GM12878 (cell line): Measurements from ENCODE around the gene POMT1. TPM values are rescaled to one million over a fixed set of nuclear protein-coding genes. Genes with fewer than 3 reads are reported as not detected.

Experiments
- ATAC-seq: fragments of 200-7000 bp; cut with Tn5 transposase; 3 replicates; pipeline ENCODE4 v1.9.1; 2020; ENCODE audit warnings: mild to moderate bottlenecking, moderate library complexity
- BruUV-seq: library from RNA; stranded (reverse); fragments of 400-500 nt; replicated peaks from 2 replicates; lab custom pipeline; 2021; lab: Mats Ljungman, UMichigan
- CTCF ChIA-PET: fragments of 300-600 bp; sonication (Branson Sonifier 250); formaldehyde crosslinking; extraction: SDS; loops from one replicate; lab custom pipeline; 2021; ENCODE audit warnings: inconsistent platforms; lab: Yijun Ruan, JAX
- POLR2A ChIA-PET: fragments of 350-600 bp; formaldehyde crosslinking; extraction: SDS; loops from one replicate; lab custom pipeline; 2021; ENCODE audit warnings: inconsistent platforms; lab: Charles Lee
- RAD21 ChIA-PET: fragments of 300-600 bp; sonication (Branson Sonifier 250); formaldehyde crosslinking; loops from one replicate; lab custom pipeline; 2023; ENCODE audit warnings: antibody characterized with exemption; ENCODE audit not compliant: unreplicated experiment; lab: Charles Lee
- SMC1A ChIA-PET: fragments of 300-600 bp; sonication (Branson Sonifier 250); formaldehyde crosslinking; loops from one replicate; lab custom pipeline; 2023; ENCODE audit not compliant: unreplicated experiment, uncharacterized antibody; lab: Charles Lee
- DNase-seq: peaks from one replicate; pipeline ENCODE4 v3.0.0-alpha.2; 2011; ENCODE audit warnings: low read depth, low spot score
- FAIRE-seq: peaks from 3 replicates; lab custom pipeline; 2011; peaks lifted over from hg19 to GRCh38; lab: Jason Lieb, UNC
- H2AFZ ChIP-seq: 2 replicates; pipeline ENCODE4 v1.6.0; 2011; ENCODE audit warnings: low read depth, low read length, control low read depth; ENCODE audit not compliant: control insufficient read depth
- H3K27ac ChIP-seq: 2 replicates; pipeline ENCODE4 v1.5.1; 2011; ENCODE audit warnings: control low read depth; ENCODE audit not compliant: control insufficient read depth, insufficient read depth
- H3K27me3 ChIP-seq, 2 experiments: replicated peaks in 1 of 2; 2 replicates each; pipeline versions ENCODE4 v1.6.0 to v1.6.1; 2011; ENCODE audit warnings: low read length in 1 of 2; ENCODE audit not compliant: control insufficient read depth in 2 of 2, insufficient read depth in 2 of 2
- H3K36me3 ChIP-seq, 2 experiments: 2 replicates each; pipeline ENCODE4 v1.5.1; 2011; ENCODE audit warnings: low read length in 1 of 2; ENCODE audit not compliant: control insufficient read depth in 2 of 2, insufficient read depth in 2 of 2
- H3K4me1 ChIP-seq: 2 replicates; pipeline ENCODE4 v1.6.1; 2011; ENCODE audit warnings: mild to moderate bottlenecking, low read length, moderate library complexity, mixed read lengths; ENCODE audit not compliant: control insufficient read depth, insufficient read depth
- H3K4me2 ChIP-seq: 2 replicates; pipeline ENCODE4 v1.6.0; 2011; ENCODE audit warnings: control low read depth; ENCODE audit not compliant: control insufficient read depth, insufficient read depth
- H3K4me3 ChIP-seq: fragments of 200-600 bp; sonication (generic); 2 replicates; pipeline ENCODE4 v1.5.1; 2016
- H3K79me2 ChIP-seq: 2 replicates; pipeline ENCODE4 v1.6.0; 2011; ENCODE audit warnings: low read length; ENCODE audit not compliant: control insufficient read depth, insufficient read depth
- H3K9ac ChIP-seq: 2 replicates; pipeline ENCODE4 v1.8.0; 2011; ENCODE audit warnings: low read length, control low read depth, mixed read lengths; ENCODE audit not compliant: control insufficient read depth, insufficient read depth
- H3K9me3 ChIP-seq: replicated peaks from 3 replicates; pipeline ENCODE4 v1.5.1; 2011; ENCODE audit warnings: mild to moderate bottlenecking, low read length; ENCODE audit not compliant: control insufficient read depth, insufficient read depth
- H4K20me1 ChIP-seq: 2 replicates; pipeline ENCODE4 v1.6.0; 2011; ENCODE audit not compliant: control insufficient read depth, insufficient read depth
- BACH1 ChIP-seq: fragments of 450-650 bp; IDR thresholded peaks from 2 replicates; pipeline ENCODE4 v1.6.1; 2017; ENCODE audit warnings: mild to moderate bottlenecking, borderline replicate concordance
- ETV6 ChIP-seq, 2 experiments: fragments of 450-650 bp in 1 of 2; IDR thresholded peaks in 1 of 2; conservative IDR thresholded peaks in 1 of 2; 2 replicates each; pipeline ENCODE4 v1.6.1; 2014; ENCODE audit warnings: antibody characterized with exemption in 1 of 2, borderline replicate concordance in 1 of 2, low read depth in 1 of 2, mild to moderate bottlenecking in 1 of 2, moderate library complexity in 1 of 2
- FOS ChIP-seq: IDR thresholded peaks from 3 replicates; pipeline ENCODE4 v1.6.1; 2011; ENCODE audit warnings: borderline replicate concordance; ENCODE audit not compliant: insufficient read length; ENCODE audit errors: extremely low read depth
- FOXM1 ChIP-seq: IDR thresholded peaks from 2 replicates; pipeline ENCODE4 v1.6.1; 2012; ENCODE audit warnings: low read depth, mild to moderate bottlenecking, inconsistent platforms, low read length, moderate library complexity
- MAX ChIP-seq: IDR thresholded peaks from 2 replicates; pipeline ENCODE4 v1.6.1; 2012; ENCODE audit warnings: low read depth, low read length, improper control_type of control experiment
- MYB ChIP-seq: fragments of 150-350 bp; IDR thresholded peaks from 2 replicates; pipeline ENCODE4 v1.6.1; 2014; ENCODE audit warnings: mild to moderate bottlenecking, low read depth, low read length, borderline replicate concordance
- NRF1 ChIP-seq: conservative IDR thresholded peaks from 2 replicates; pipeline ENCODE4 v1.6.1; 2011; ENCODE audit warnings: mild to moderate bottlenecking, low read depth, low read length, improper control_type of control experiment
- PAX8 ChIP-seq: fragments of 450-650 bp; IDR thresholded peaks from 2 replicates; pipeline ENCODE4 v1.6.1; 2017; ENCODE audit warnings: mild to moderate bottlenecking, moderate library complexity
- POLR2A ChIP-seq: IDR thresholded peaks from 2 replicates; pipeline ENCODE4 v1.6.1; 2011; ENCODE audit warnings: low read depth, mild to moderate bottlenecking, low read length
- POLR2AphosphoS5 ChIP-seq: IDR thresholded peaks from 2 replicates; pipeline ENCODE4 v1.6.1; 2011; ENCODE audit warnings: mild to moderate bottlenecking, low read length, inconsistent platforms
- SPI1 ChIP-seq: IDR thresholded peaks from 2 replicates; pipeline ENCODE4 v1.6.1; 2011; ENCODE audit warnings: low read depth, mild to moderate bottlenecking, low read length, moderate library complexity, borderline replicate concordance; ENCODE audit not compliant: insufficient read depth
- STAT3 ChIP-seq: IDR thresholded peaks from 2 replicates; pipeline ENCODE4 v1.6.1; 2011; ENCODE audit warnings: low read depth, low read length, improper control_type of control experiment
- WGBS: methylation state at CpG from one replicate; pipeline ENCODE4 v1.1.6; 2016; ENCODE audit warnings: low lambda C conversion rate; ENCODE audit not compliant: insufficient replicate concordance, insufficient coverage; ENCODE audit errors: missing lambda C conversion rate; 5-methylcytosine and 5-hydroxymethylcytosine counted together
- in situ Hi-C: fragments of 300-500 bp; cut with MboI; formaldehyde crosslinking; loops from 9 replicates; pipeline ENCODE4 v1.14.3; 2018; ENCODE audit warnings: mixed read lengths
- intact Hi-C: fragments of 100-400 bp; cut with micrococcal nuclease; formaldehyde crosslinking; loops from one replicate; pipeline ENCODE4 v1.14.2; 2022; ENCODE audit not compliant: unreplicated experiment
- polyA plus RNA-seq, 11 experiments: library from polyadenylated mRNA; depleted of rRNA in 4 of 11; unstranded in 6 of 11; stranded (reverse) in 5 of 11; fragments of >200 nt; fragmentation: Nextera tagmentation in 4 of 11; fragmentation: Illumina TruSeq in 1 of 11; extraction: Ambion mirVana in 4 of 11; extraction: Trizol in 1 of 11; gene quantifications; 1 replicate in 1 of 11; 2 replicates in 10 of 11; pipeline versions ENCODE4 v1.2.1 to v1.2.3, GENCODE V29; 2011 to 2016; ENCODE audit warnings: inconsistent platforms in 2 of 11, missing spikeins in 2 of 11, low read depth in 1 of 11
- total RNA-seq, 4 experiments: library from RNA; depleted of rRNA in 3 of 4; stranded (reverse); fragments of >200 nt in 3 of 4; fragmentation: Illumina TruSeq in 1 of 4; extraction: Trizol in 1 of 4; gene quantifications; 2 replicates each; pipeline versions ENCODE4 v1.2.1 to v1.2.3, GENCODE V29; 2013 to 2021
- TF ChIP-seq, protein P1 (sequence below): IDR thresholded peaks from 2 replicates; pipeline ENCODE4 v1.6.1; 2011; ENCODE audit warnings: mild to moderate bottlenecking, low read depth, low read length, moderate library complexity; ENCODE audit not compliant: insufficient replicate concordance

The POMT1 gene
- total and polyA plus RNA-seq, 10 of the 15 experiments (the other 5 are each of a cell fraction or from before 2014, with no cell fraction given) = 1.2 to 19.2 (median 12.6) TPM

DNA sequence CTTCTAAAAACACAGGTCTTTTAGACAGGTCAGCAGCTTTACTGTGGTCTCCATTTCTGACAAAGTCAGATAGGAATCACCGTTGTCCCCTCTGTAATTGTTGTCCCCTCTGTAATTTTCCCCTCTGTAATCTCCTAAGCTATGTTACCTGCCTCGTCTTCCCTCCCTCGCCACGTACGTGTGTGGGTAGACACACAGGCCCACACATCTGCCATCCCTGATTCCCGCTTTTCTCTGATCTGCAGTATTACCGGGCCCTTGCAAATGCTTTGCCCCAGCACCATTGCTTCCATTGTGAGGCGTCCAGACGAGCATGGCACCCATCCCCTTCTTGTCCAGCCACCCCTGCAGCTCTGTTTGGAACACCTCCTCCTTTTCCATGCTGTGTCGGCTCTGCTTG lies 45.0 kb upstream of the POMT1 start (continued):
- TF ChIP-seq, protein P1, sequence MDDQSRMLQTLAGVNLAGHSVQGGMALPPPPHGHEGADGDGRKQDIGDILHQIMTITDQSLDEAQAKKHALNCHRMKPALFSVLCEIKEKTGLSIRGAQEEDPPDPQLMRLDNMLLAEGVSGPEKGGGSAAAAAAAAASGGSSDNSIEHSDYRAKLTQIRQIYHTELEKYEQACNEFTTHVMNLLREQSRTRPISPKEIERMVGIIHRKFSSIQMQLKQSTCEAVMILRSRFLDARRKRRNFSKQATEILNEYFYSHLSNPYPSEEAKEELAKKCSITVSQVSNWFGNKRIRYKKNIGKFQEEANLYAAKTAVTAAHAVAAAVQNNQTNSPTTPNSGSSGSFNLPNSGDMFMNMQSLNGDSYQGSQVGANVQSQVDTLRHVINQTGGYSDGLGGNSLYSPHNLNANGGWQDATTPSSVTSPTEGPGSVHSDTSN = no peak
- no peak for TF ChIP-seq NRF1
- no peak for TF ChIP-seq ETV6 (conservative IDR thresholded peaks at IDR 0.05 in 1 of 2, IDR thresholded peaks at IDR 0.05 in 1 of 2; ENCODE audit: borderline replicate concordance in 1 of 2, low read depth in 1 of 2)
- TF ChIP-seq SPI1 = no peak
- TF ChIP-seq MYB = no peak
- TF ChIP-seq PAX8 = no peak
- TF ChIP-seq, all 136 proteins: peak for 0

DNA sequence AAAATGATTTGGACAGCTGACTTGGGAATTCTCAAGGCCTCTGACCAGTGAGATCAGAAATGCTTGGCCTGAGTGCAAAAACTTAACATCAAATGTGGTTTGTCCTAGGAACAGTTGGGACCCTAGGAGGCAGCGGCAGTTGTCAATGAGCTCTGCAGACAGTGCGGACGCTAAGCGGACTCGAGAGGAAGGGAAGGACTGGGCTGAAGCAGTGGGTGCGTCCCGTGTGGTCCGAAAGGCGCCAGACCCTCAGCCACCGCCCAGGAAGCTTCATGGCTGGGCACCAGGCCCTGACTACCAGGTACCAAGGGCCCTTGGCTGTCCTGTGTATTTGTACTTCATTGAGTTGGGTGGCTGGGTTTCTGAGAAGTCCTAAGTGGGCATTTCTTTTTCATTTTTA lies 43.7 kb upstream of the POMT1 start:
- Histone ChIP-seq H3K79me2 (no peaks in the 10 kb centered on the region; the same call in 1 of the 2 replicates), H2AFZ (no peak overlapping the region), H3K27me3 (no peaks in the 10 kb centered on the region), H3K9ac (no peak overlapping the region), H3K36me3 (peaks cover 34 to 47% of the 10 kb centered on the region in 2 experiments), H3K4me2 (no peak overlapping the region), H4K20me1 (0 out of 2 replicates have a peak, but pooled peaks cover 4% of the 10 kb centered on the region), H3K4me1 (no peaks in the 10 kb centered on the region), H3K9me3 (no peaks in the 10 kb centered on the region), H3K27ac (no peak overlapping the region), H3K4me3 (no peak overlapping the region)
- FAIRE-seq (no peak), DNase-seq (no peak), ATAC-seq (no peak)
- intact Hi-C loops (no loop called here), in situ Hi-C loops (no loop called here)
- CTCF ChIA-PET = interaction anchor here (0.9 kb wide), 1 partner anchor 15 kb away, joined by 3 read pairs; no protein-coding TSS in a partner anchor
- POLR2A ChIA-PET = no interaction called here
- no peak for TF ChIP-seq FOXM1
- TF ChIP-seq MAX = no peak
- 0 out of 2 replicates have a peak, but pooled peaks have one; percentile 18 for TF ChIP-seq POLR2AphosphoS5
- 0 out of 2 replicates have a peak, but pooled peaks have one; percentile 25 for TF ChIP-seq POLR2A
- no peak for TF ChIP-seq BACH1
- no peak for TF ChIP-seq STAT3
- TF ChIP-seq FOS = no peak
- BruUV-seq = no TSS peak
- SMC1A ChIA-PET = no interaction called here
- RAD21 ChIA-PET = no interaction called here
- WGBS = 97% methylated on average over 10 of the region's 10 CpGs
